PC-3 (cell line): ENCODE measurements around the gene PRSS36. TPM values are rescaled to one million over a fixed set of nuclear protein-coding genes. Genes with fewer than 3 reads are reported as not detected.

Source experiments
- ATAC-seq: fragments of 200-7000 bp; cut with Tn5 transposase; 2 replicates; pipeline ENCODE4 v1.9.1; 2020; ENCODE audit warnings: mild to moderate bottlenecking, moderate library complexity
- BruUV-seq: library from RNA; stranded (reverse); fragments of 400-500 nt; replicated peaks from 2 replicates; lab custom pipeline; 2021; lab: Mats Ljungman, UMichigan
- CTCF ChIA-PET: fragments of 300-600 bp; sonication (Branson Sonifier 250); formaldehyde crosslinking; loops from one replicate; lab custom pipeline; 2022; ENCODE audit warnings: antibody characterized with exemption; lab: Charles Lee
- POLR2A ChIA-PET: fragments of 300-600 bp; sonication (Branson Sonifier 250); formaldehyde crosslinking; loops from one replicate; lab custom pipeline; 2022; ENCODE audit warnings: antibody characterized with exemption; ENCODE audit not compliant: unreplicated experiment; lab: Charles Lee
- DNase-seq: peaks from one replicate; pipeline ENCODE4 v3.0.0-alpha.2; 2015
- H2AFZ ChIP-seq: fragments of 300-600 bp; sonication (generic); 2 replicates; pipeline ENCODE4 v1.6.0; 2016; ENCODE audit warnings: antibody characterized with exemption, low read length
- H3F3A ChIP-seq: fragments of 300-600 bp; sonication (generic); one replicate; pipeline ENCODE4 v1.6.0; 2017; ENCODE audit warnings: antibody characterized with exemption, low read length, control low read depth, mild to moderate bottlenecking; ENCODE audit not compliant: unreplicated experiment
- H3K27ac ChIP-seq: fragments of 300-600 bp; sonication (generic); 2 replicates; pipeline ENCODE4 v1.5.1; 2016; ENCODE audit warnings: mild to moderate bottlenecking, low read length
- H3K27me3 ChIP-seq: fragments of 300-600 bp; sonication (generic); 2 replicates; pipeline ENCODE4 v1.6.1; 2016; ENCODE audit warnings: low read length, mixed read lengths
- H3K36me3 ChIP-seq: fragments of 300-600 bp; sonication (generic); 2 replicates; pipeline ENCODE4 v1.6.1; 2016; ENCODE audit warnings: low read depth, mixed run types, low read length, mixed read lengths
- H3K4me1 ChIP-seq: fragments of 300-600 bp; sonication (generic); 2 replicates; pipeline ENCODE4 v1.5.1; 2016; ENCODE audit warnings: low read length; ENCODE audit not compliant: insufficient read depth
- H3K4me2 ChIP-seq: fragments of 300-600 bp; sonication (generic); 2 replicates; pipeline ENCODE4 v1.6.0; 2016; ENCODE audit warnings: low read length
- H3K4me3 ChIP-seq: fragments of 300-600 bp; sonication (generic); 2 replicates; pipeline ENCODE4 v1.5.1; 2016; ENCODE audit warnings: mild to moderate bottlenecking, low read length, mixed read lengths
- H3K79me2 ChIP-seq: fragments of 300-600 bp; sonication (generic); 2 replicates; pipeline ENCODE4 v1.6.1; 2017; ENCODE audit warnings: low read length, mixed read lengths
- H3K9ac ChIP-seq: fragments of 300-600 bp; sonication (generic); 2 replicates; pipeline ENCODE4 v1.6.0; 2016; ENCODE audit warnings: mild to moderate bottlenecking, low read length
- H3K9me2 ChIP-seq: fragments of 300-600 bp; sonication (generic); replicated peaks from 2 replicates; pipeline ENCODE4 v1.6.1; 2016; ENCODE audit warnings: mixed run types, low read length, mixed read lengths
- H3K9me3 ChIP-seq: fragments of 300-600 bp; sonication (generic); 2 replicates; pipeline ENCODE4 v1.6.1; 2016; ENCODE audit warnings: low read length, mixed read lengths
- H4K20me1 ChIP-seq: fragments of 300-600 bp; sonication (generic); 2 replicates; pipeline ENCODE4 v1.6.1; 2016; ENCODE audit warnings: low read length, mixed read lengths
- EZH2 ChIP-seq: fragments of 300-600 bp; sonication (generic); IDR thresholded peaks from one replicate; pipeline ENCODE4 v1.6.1; 2017; ENCODE audit warnings: antibody characterized with exemption, mild to moderate bottlenecking, low read length; ENCODE audit not compliant: unreplicated experiment
- EZH2phosphoT487 ChIP-seq: fragments of 300-600 bp; sonication (generic); IDR thresholded peaks from 2 replicates; pipeline ENCODE4 v1.6.1; 2018; ENCODE audit warnings: mild to moderate bottlenecking, antibody characterized with exemption, low read length, borderline replicate concordance
- intact Hi-C: fragments of 100-400 bp; cut with micrococcal nuclease; formaldehyde crosslinking; loops from 2 replicates; pipeline ENCODE4 v1.9.0; 2023
- total RNA-seq: library from RNA; depleted of rRNA; stranded (reverse); fragments of >200 nt; gene quantifications from 2 replicates; pipeline ENCODE4 v1.2.3, GENCODE V29; 2014
- TF ChIP-seq, protein P1 (sequence below): fragments of 300-600 bp; sonication (generic); conservative IDR thresholded peaks from 2 replicates; pipeline ENCODE4 v1.5.1; 2017; ENCODE audit warnings: antibody characterized with exemption, low read depth, mild to moderate bottlenecking, low read length

PRSS36 gene
- total RNA-seq, 1 experiment from 2014 or later = 0.51 TPM

- Histone ChIP-seq H4K20me1 (peaks cover 67% of the 10 kb centered on the region), H3K4me1 (no peaks in the 10 kb centered on the region), H3K9me3 (no peaks in the 10 kb centered on the region), H3K79me2 (peaks cover 33% of the 10 kb centered on the region), H3K27me3 (no peaks in the 10 kb centered on the region), H3K9ac (no peak overlapping the region), H3K4me2 (no peak overlapping the region), H3F3A (no peaks in the 10 kb centered on the region), H3K36me3 (peaks cover 87% of the 10 kb centered on the region), H3K4me3 (no peak overlapping the region), H3K27ac (no peak overlapping the region), H2AFZ (no peak overlapping the region), H3K9me2 (no peaks in the 10 kb centered on the region)
- ATAC-seq = no peak
- intact Hi-C loops = no loop called here
- no TSS peak for BruUV-seq
- POLR2A ChIA-PET = no interaction called here
- DNase-seq = no peak
- CTCF ChIA-PET = no interaction called here
- TF ChIP-seq EZH2 = no peak
- TF ChIP-seq, protein P1, sequence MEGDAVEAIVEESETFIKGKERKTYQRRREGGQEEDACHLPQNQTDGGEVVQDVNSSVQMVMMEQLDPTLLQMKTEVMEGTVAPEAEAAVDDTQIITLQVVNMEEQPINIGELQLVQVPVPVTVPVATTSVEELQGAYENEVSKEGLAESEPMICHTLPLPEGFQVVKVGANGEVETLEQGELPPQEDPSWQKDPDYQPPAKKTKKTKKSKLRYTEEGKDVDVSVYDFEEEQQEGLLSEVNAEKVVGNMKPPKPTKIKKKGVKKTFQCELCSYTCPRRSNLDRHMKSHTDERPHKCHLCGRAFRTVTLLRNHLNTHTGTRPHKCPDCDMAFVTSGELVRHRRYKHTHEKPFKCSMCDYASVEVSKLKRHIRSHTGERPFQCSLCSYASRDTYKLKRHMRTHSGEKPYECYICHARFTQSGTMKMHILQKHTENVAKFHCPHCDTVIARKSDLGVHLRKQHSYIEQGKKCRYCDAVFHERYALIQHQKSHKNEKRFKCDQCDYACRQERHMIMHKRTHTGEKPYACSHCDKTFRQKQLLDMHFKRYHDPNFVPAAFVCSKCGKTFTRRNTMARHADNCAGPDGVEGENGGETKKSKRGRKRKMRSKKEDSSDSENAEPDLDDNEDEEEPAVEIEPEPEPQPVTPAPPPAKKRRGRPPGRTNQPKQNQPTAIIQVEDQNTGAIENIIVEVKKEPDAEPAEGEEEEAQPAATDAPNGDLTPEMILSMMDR = no peak
- no peak for TF ChIP-seq EZH2phosphoT487
These were observed 39.5 kb upstream of the PRSS36 start for GRCh38 chr16:31189412-31189778.

DNA sequence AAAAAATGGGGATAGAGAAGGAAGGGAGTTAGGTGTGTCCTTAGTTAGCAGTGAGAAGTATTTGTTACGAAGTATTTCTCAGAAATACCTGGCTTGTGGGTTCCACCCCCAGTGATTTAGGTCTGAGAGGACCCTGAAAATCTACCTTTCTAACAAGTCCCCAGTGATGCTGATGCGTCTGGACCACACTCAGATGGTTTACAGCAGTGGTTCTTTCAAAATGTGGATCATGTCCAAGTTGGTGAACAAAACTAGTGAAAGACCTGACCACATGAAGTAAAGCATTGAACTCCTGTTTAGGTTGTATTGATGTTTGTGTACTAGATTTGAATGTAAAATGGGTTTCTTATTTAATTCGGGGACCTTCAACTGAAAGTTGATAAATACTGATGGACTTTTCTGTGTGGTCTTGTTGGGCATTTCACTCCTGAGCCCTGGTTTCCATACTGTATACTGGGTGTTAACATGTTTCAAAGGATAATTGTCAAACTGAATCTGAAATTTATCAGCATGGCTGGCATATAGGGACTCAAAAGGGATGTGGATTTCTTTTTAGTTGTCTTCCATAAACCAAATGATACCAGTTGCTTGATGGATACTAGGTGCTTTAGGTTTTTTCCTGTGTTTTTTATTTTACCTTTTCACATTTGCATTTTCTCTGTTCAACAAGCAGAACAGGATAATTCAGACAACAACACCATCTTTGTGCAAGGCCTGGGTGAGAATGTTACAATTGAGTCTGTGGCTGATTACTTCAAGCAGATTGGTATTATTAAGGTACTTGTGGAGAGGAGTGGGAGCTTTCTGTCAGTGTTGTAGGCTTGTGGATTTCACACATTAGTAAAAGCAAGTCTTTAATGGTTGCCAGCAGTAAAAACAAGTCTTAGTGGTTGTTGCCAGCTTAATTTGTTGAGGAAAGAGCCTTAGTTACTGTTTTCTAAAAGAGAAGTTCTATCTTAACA, 38.9 kb upstream of the PRSS36 start:
- ChIA-PET POLR2A (no interaction called here), CTCF (no interaction called here)
- TF ChIP-seq EZH2 = no peak
- no peak for TF ChIP-seq EZH2phosphoT487
- TF ChIP-seq, protein P1 = no peak
- H3K4me1 ChIP-seq = no peaks in the 10 kb centered on the region
- intact Hi-C loops = no loop called here
- no peaks in the 10 kb centered on the region for H3K27me3 ChIP-seq
- H3K4me2 ChIP-seq = no peak overlapping the region
- no peaks in the 10 kb centered on the region for H3F3A ChIP-seq
- H4K20me1 ChIP-seq = peaks cover 71% of the 10 kb centered on the region
- H3K4me3 ChIP-seq = no peak overlapping the region
- DNase-seq (no peak), ATAC-seq (no peak)
- no peaks in the 10 kb centered on the region for H3K9me3 ChIP-seq
- H3K9me2 ChIP-seq = no peaks in the 10 kb centered on the region
- no peak overlapping the region for H3K27ac ChIP-seq
- H3K36me3 ChIP-seq = peaks cover 91% of the 10 kb centered on the region
- H3K9ac ChIP-seq = no peak overlapping the region
- BruUV-seq = no TSS peak
- no peak overlapping the region for H2AFZ ChIP-seq
- peaks cover 39% of the 10 kb centered on the region for H3K79me2 ChIP-seq

DNA sequence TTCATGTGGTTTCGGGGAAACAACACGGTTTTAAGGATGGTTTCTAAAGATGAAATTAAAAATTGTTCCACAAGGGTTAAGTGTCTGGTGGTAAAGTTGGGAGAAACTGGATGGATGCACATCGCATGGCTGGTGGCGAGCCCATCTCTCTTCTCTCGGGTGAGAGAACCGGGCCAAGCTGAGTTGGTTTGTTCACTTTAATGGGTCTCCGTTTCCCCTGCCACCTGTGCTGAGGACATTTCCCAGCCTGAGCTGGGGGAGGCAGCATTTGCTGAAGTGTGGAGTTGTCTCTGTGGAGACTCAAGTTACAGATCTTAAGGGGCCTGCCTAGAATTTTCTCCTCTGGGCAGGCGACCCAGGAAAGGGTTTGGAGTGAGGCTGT, 37.9 kb upstream of the PRSS36 start:
- H3K27ac ChIP-seq = no peak overlapping the region
- H3K4me1 ChIP-seq = 0 out of 2 replicates have a peak, but pooled peaks cover 3% of the 10 kb centered on the region
- H3K79me2 ChIP-seq = peaks cover 48% of the 10 kb centered on the region
- H3K4me2 ChIP-seq = no peak overlapping the region
- ChIA-PET POLR2A (no interaction called here), CTCF (no interaction called here)
- H3K4me3 ChIP-seq = no peak overlapping the region
- no peaks in the 10 kb centered on the region for H3K9me2 ChIP-seq
- intact Hi-C loops = no loop called here
- H3K27me3 ChIP-seq = no peaks in the 10 kb centered on the region
- BruUV-seq = no TSS peak
- peaks cover 78% of the 10 kb centered on the region for H4K20me1 ChIP-seq
- ATAC-seq = no peak
- DNase-seq = no peak
- TF ChIP-seq EZH2 (no peak), EZH2phosphoT487 (no peak)
- TF ChIP-seq, protein P1 = no peak
- H3K9ac ChIP-seq = no peak overlapping the region
- no peaks in the 10 kb centered on the region for H3K9me3 ChIP-seq
- H2AFZ ChIP-seq = no peak overlapping the region
- H3F3A ChIP-seq = no peaks in the 10 kb centered on the region
- peaks cover 94% of the 10 kb centered on the region for H3K36me3 ChIP-seq
